Activated CD8-positive, alpha-beta memory T cell treated with anti-CD3 and anti-CD28 coated beads, Interleukin-2, amount 50 U/mL, for 4 hours (primary cell): Measurements from ENCODE around the gene PIGP.
"Not testable (repeated sequence)": the region's sequence is repeated elsewhere in the genome, so short reads cannot be mapped to it uniquely, and the experiment has no call there.

Experiments used
- DNase-seq: peaks from one replicate; pipeline ENCODE4 v3.0.0-alpha.2; 2020

The PIGP gene

GRCh38 chr21:37041706-37042271 lies 31.1 kb downstream of the PIGP start:
- DNase-seq, result no peak

GRCh38 chr21:37040212-37040611 lies 32.7 kb downstream of the PIGP start:
- no peak for DNase-seq

GRCh38 chr21:37039411-37040075 lies 33.3 kb downstream of the PIGP start:
- no peak for DNase-seq

- no peak for DNase-seq
These were observed 36.7 kb downstream of the PIGP start for GRCh38 chr21:37036177-37036576.

- DNase-seq, result not testable (repeated sequence)
These were observed 38.5 kb downstream of the PIGP start for GRCh38 chr21:37034394-37034793.

GRCh38 chr21:37032877-37033471 lies 39.9 kb downstream of the PIGP start:
- no peak for DNase-seq

GRCh38 chr21:37032293-37032692 lies 40.6 kb downstream of the PIGP start:
- DNase-seq, result no peak

- DNase-seq, result no peak
These were observed 42.0 kb downstream of the PIGP start for GRCh38 chr21:37030864-37031263.

- no peak for DNase-seq
These were observed 44.3 kb downstream of the PIGP start for GRCh38 chr21:37028570-37028969.

- no peak for DNase-seq
These were observed 46.4 kb downstream of the PIGP start for GRCh38 chr21:37026499-37026898.

- no peak for DNase-seq
These were observed 54.8 kb downstream of the PIGP start for GRCh38 chr21:37017951-37018679.
